GM23338 (cell line): Measurements from ENCODE around the gene ZBTB24. TPM values are rescaled to one million over a fixed set of nuclear protein-coding genes. Genes with fewer than 3 reads are reported as not detected.

Source experiments
- ATAC-seq: fragments of 200-7000 bp; cut with Tn5 transposase; 3 replicates; pipeline ENCODE4 v1.9.1; 2020
- DNase-seq: peaks from one replicate; pipeline ENCODE4 v3.0.0-alpha.2; 2015; ENCODE audit warnings: low spot score
- H2AFZ ChIP-seq: fragments of 200-600 bp; sonication (generic); 2 replicates; pipeline ENCODE4 v1.8.0; 2016; ENCODE audit warnings: antibody characterized with exemption, mild to moderate bottlenecking, moderate library complexity
- H3F3A ChIP-seq: fragments of 200-600 bp; sonication (generic); replicated peaks from 2 replicates; pipeline ENCODE4 v1.8.0; 2017; ENCODE audit warnings: antibody characterized with exemption, mixed run types, low read depth
- H3K27ac ChIP-seq: fragments of 200-600 bp; sonication (generic); 2 replicates; pipeline ENCODE4 v1.6.1; 2016; ENCODE audit warnings: low read depth
- H3K27me3 ChIP-seq: fragments of 200-600 bp; sonication (generic); 2 replicates; pipeline ENCODE4 v1.8.0; 2016; ENCODE audit warnings: mild to moderate bottlenecking, mixed run types, moderate library complexity; ENCODE audit not compliant: insufficient read depth
- H3K36me3 ChIP-seq: fragments of 200-600 bp; sonication (generic); 2 replicates; pipeline ENCODE4 v1.8.0; 2016; ENCODE audit warnings: mild to moderate bottlenecking; ENCODE audit not compliant: insufficient read depth
- H3K4me1 ChIP-seq: fragments of 200-600 bp; sonication (generic); 2 replicates; pipeline ENCODE4 v1.8.0; 2016; ENCODE audit warnings: mild to moderate bottlenecking, moderate library complexity; ENCODE audit not compliant: insufficient read depth
- H3K4me2 ChIP-seq: fragments of 200-600 bp; sonication (generic); 2 replicates; pipeline ENCODE4 v1.7.1; 2017; ENCODE audit warnings: mixed run types
- H3K4me3 ChIP-seq: fragments of 200-600 bp; sonication (generic); 2 replicates; pipeline ENCODE4 v1.6.1; 2016; ENCODE audit warnings: mixed run types
- H3K79me2 ChIP-seq: fragments of 200-600 bp; sonication (generic); replicated peaks from 2 replicates; pipeline ENCODE4 v1.8.0; 2017; ENCODE audit warnings: mild to moderate bottlenecking; ENCODE audit not compliant: insufficient read depth
- H3K9me2 ChIP-seq: fragments of 200-600 bp; sonication (generic); 2 replicates; pipeline ENCODE4 v1.8.0; 2017; ENCODE audit not compliant: insufficient read depth
- H4K20me1 ChIP-seq: fragments of 200-600 bp; sonication (generic); replicated peaks from 2 replicates; pipeline ENCODE4 v1.8.0; 2017; ENCODE audit warnings: mild to moderate bottlenecking; ENCODE audit not compliant: insufficient read depth
- H3K27ac Mint-ChIP-seq: 2 replicates; pipeline ENCODE4 v1.8.0; 2020; ENCODE audit warnings: inconsistent platforms, mild to moderate bottlenecking, moderate library complexity, mixed read lengths
- H3K27me3 Mint-ChIP-seq: 3 replicates; pipeline ENCODE4 v1.8.0; 2022; ENCODE audit warnings: low read depth, mild to moderate bottlenecking, moderate library complexity, mixed read lengths, inconsistent platforms; ENCODE audit not compliant: insufficient read depth, poor library complexity
- H3K36me3 Mint-ChIP-seq: 3 replicates; pipeline ENCODE4 v1.8.0; 2021; ENCODE audit warnings: low read depth, mild to moderate bottlenecking, inconsistent platforms, moderate library complexity, mixed read lengths
- H3K4me1 Mint-ChIP-seq: 3 replicates; pipeline ENCODE4 v1.8.0; 2020; ENCODE audit warnings: mild to moderate bottlenecking, inconsistent platforms, mixed read lengths
- H3K4me3 Mint-ChIP-seq: 3 replicates; pipeline ENCODE4 v1.8.0; 2021; ENCODE audit warnings: moderate library complexity, mild to moderate bottlenecking, inconsistent platforms, mixed read lengths
- H3K9me3 Mint-ChIP-seq: 3 replicates; pipeline ENCODE4 v1.8.0; 2020; ENCODE audit warnings: moderate library complexity, mild to moderate bottlenecking, inconsistent platforms, mixed read lengths
- CREB1 ChIP-seq: fragments of 250-450 bp; sonication (Bioruptor Pico); IDR thresholded peaks from 2 replicates; pipeline ENCODE4 v1.5.0; 2020; ENCODE audit warnings: low read depth, mild to moderate bottlenecking, moderate library complexity
- ETS1 ChIP-seq: IDR thresholded peaks from 2 replicates; pipeline ENCODE4 v1.6.1; 2016; ENCODE audit warnings: antibody characterized with exemption
- EZH2 ChIP-seq: fragments of 200-600 bp; sonication (generic); IDR thresholded peaks from one replicate; pipeline ENCODE4 v1.8.0; 2017; ENCODE audit warnings: antibody characterized with exemption, mild to moderate bottlenecking, low read depth; ENCODE audit not compliant: unreplicated experiment
- EZH2phosphoT487 ChIP-seq: fragments of 200-600 bp; sonication (generic); IDR thresholded peaks from one replicate; pipeline ENCODE4 v1.8.1; 2018; ENCODE audit warnings: antibody characterized with exemption; ENCODE audit not compliant: unreplicated experiment
- POLR2AphosphoS5 ChIP-seq: IDR thresholded peaks from 2 replicates; pipeline ENCODE4 v1.6.1; 2016; ENCODE audit warnings: antibody characterized with exemption, low read depth
- STAT1 ChIP-seq: IDR thresholded peaks from one replicate; pipeline ENCODE4 v1.6.1; 2016; ENCODE audit warnings: antibody characterized with exemption; ENCODE audit not compliant: unreplicated experiment
- ZNF114 ChIP-seq: fragments of 250-450 bp; sonication (Bioruptor Pico); IDR thresholded peaks from 2 replicates; pipeline ENCODE4 v1.5.0; 2020; ENCODE audit warnings: mild to moderate bottlenecking, moderate library complexity
- ZNF331 ChIP-seq: fragments of 250-450 bp; sonication (Bioruptor Pico); IDR thresholded peaks from 2 replicates; pipeline ENCODE4 v1.5.0; 2020; ENCODE audit warnings: low read depth, mild to moderate bottlenecking, moderate library complexity
- ZNF462 ChIP-seq: fragments of 250-450 bp; sonication (Bioruptor Pico); IDR thresholded peaks from 2 replicates; pipeline ENCODE4 v1.5.0; 2020; ENCODE audit warnings: mild to moderate bottlenecking, moderate library complexity
- polyA plus RNA-seq: library from polyadenylated mRNA; unstranded; fragments of >200 nt; fragmentation: Nextera tagmentation; extraction: Ambion mirVana; gene quantifications from 2 replicates; pipeline ENCODE4 v1.2.1, GENCODE V29; 2016
- total RNA-seq: library from RNA; depleted of rRNA; stranded (reverse); fragments of >200 nt; shearing (Covaris generic); gene quantifications from 2 replicates; pipeline ENCODE4 v1.2.3, GENCODE V29; 2014

The ZBTB24 gene
- total and polyA plus RNA-seq, 2 experiments from 2014 or later = 7.9 to 22.0 TPM

- 0 out of 2 replicates have a peak, but pooled peaks cover under 1% of the 10 kb centered on the region for H3K4me1 ChIP-seq
- H2AFZ ChIP-seq = no peak overlapping the region
- DNase-seq (no peak), ATAC-seq (no peak)
- peaks cover 3% of the 10 kb centered on the region; the same call in 1 of the 2 replicates for H3K36me3 ChIP-seq
- H3F3A ChIP-seq = no peaks in the 10 kb centered on the region
- peaks cover 4% of the 10 kb centered on the region for H4K20me1 ChIP-seq
- H3K4me2 ChIP-seq = no peak overlapping the region
- no peaks in the 10 kb centered on the region for H3K27me3 ChIP-seq
- H3K27me3 Mint-ChIP-seq = peaks cover 21% of the 10 kb centered on the region
- H3K27ac Mint-ChIP-seq = no peak overlapping the region
- H3K4me1 Mint-ChIP-seq = peaks cover 9% of the 10 kb centered on the region
- H3K36me3 Mint-ChIP-seq = peaks cover 31% of the 10 kb centered on the region
- no peaks in the 10 kb centered on the region for H3K9me3 Mint-ChIP-seq
- H3K4me3 ChIP-seq = no peak overlapping the region
- no peak overlapping the region for H3K27ac ChIP-seq
- no peaks in the 10 kb centered on the region for H3K79me2 ChIP-seq
- H3K4me3 Mint-ChIP-seq = no peak overlapping the region
- H3K9me2 ChIP-seq = no peaks in the 10 kb centered on the region
- TF ChIP-seq ZNF331 (CRISPR knock-in tag) (no peak), POLR2AphosphoS5 (peak; percentile 17; the same call in 1 of the 2 replicates)
Observed at GRCh38 chr6:109447087-109447486, 35.9 kb downstream of the ZBTB24 start.

GRCh38 chr6:109446541-109446940 is 36.5 kb downstream of the ZBTB24 start:
- H3K36me3 ChIP-seq = peaks cover 3% of the 10 kb centered on the region; the same call in 1 of the 2 replicates
- no peaks in the 10 kb centered on the region for H3K9me2 ChIP-seq
- Mint-ChIP-seq H3K4me3 (no peak overlapping the region), H3K27me3 (peaks cover 17% of the 10 kb centered on the region), H3K9me3 (no peaks in the 10 kb centered on the region), H3K4me1 (peaks cover 14% of the 10 kb centered on the region), H3K36me3 (peaks cover 33% of the 10 kb centered on the region), H3K27ac (no peak overlapping the region; the same call in 1 of the 2 replicates)
- H3K27me3 ChIP-seq = no peaks in the 10 kb centered on the region
- no peak overlapping the region for H3K4me3 ChIP-seq
- TF ChIP-seq ZNF114 (CRISPR knock-in tag) = no peak
- no peak for TF ChIP-seq EZH2
- no peak for TF ChIP-seq EZH2phosphoT487
- TF ChIP-seq CREB1 = no peak
- TF ChIP-seq STAT1 = no peak
- no peak for TF ChIP-seq ETS1
- no peak for TF ChIP-seq ZNF331 (CRISPR knock-in tag)
- no peak for DNase-seq
- no peak overlapping the region for H3K27ac ChIP-seq
- no peaks in the 10 kb centered on the region for H3K79me2 ChIP-seq
- no peak overlapping the region for H3K4me2 ChIP-seq
- ATAC-seq = no peak
- peaks cover 4% of the 10 kb centered on the region for H4K20me1 ChIP-seq
- H3F3A ChIP-seq = 0 out of 2 replicates have a peak, but pooled peaks cover 2% of the 10 kb centered on the region
- peaks cover 6% of the 10 kb centered on the region; the same call in 1 of the 2 replicates for H3K4me1 ChIP-seq
- H2AFZ ChIP-seq = no peak overlapping the region

GRCh38 chr6:109446072-109446471 is 36.9 kb downstream of the ZBTB24 start:
- DNase-seq (no peak), ATAC-seq (no peak)
- Histone ChIP-seq H3K79me2 (no peaks in the 10 kb centered on the region), H3K4me1 (peaks cover 8% of the 10 kb centered on the region; the same call in 1 of the 2 replicates), H4K20me1 (peaks cover 4% of the 10 kb centered on the region), H3K4me3 (no peak overlapping the region), H2AFZ (no peak overlapping the region), H3K9me2 (no peaks in the 10 kb centered on the region), H3K4me2 (no peak overlapping the region), H3K27ac (no peak overlapping the region), H3F3A (0 out of 2 replicates have a peak, but pooled peaks cover 5% of the 10 kb centered on the region), H3K27me3 (no peaks in the 10 kb centered on the region), H3K36me3 (peaks cover 3% of the 10 kb centered on the region; the same call in 1 of the 2 replicates)
- no peaks in the 10 kb centered on the region for H3K9me3 Mint-ChIP-seq
- peaks cover 33% of the 10 kb centered on the region for H3K36me3 Mint-ChIP-seq
- H3K27ac Mint-ChIP-seq = no peak overlapping the region
- H3K27me3 Mint-ChIP-seq = peaks cover 22% of the 10 kb centered on the region
- H3K4me1 Mint-ChIP-seq = peaks cover 17% of the 10 kb centered on the region
- no peak overlapping the region for H3K4me3 Mint-ChIP-seq
- TF ChIP-seq ZNF114 (CRISPR knock-in tag) (no peak), POLR2AphosphoS5 (no peak), ZNF462 (CRISPR knock-in tag) (no peak)
